NCI-H524 treated with DMSO at 0.1 percent for 48 hours (cell line): ENCODE results near the gene IKZF4.
"Not testable (repeated sequence)": the region's sequence is repeated elsewhere in the genome, so short reads cannot be mapped to it uniquely, and the experiment has no call there.

Experiments
- DNase-seq: peaks from one replicate; lab custom pipeline; 2025; lab: John Stamatoyannopoulos, UW

IKZF4 gene

DNA sequence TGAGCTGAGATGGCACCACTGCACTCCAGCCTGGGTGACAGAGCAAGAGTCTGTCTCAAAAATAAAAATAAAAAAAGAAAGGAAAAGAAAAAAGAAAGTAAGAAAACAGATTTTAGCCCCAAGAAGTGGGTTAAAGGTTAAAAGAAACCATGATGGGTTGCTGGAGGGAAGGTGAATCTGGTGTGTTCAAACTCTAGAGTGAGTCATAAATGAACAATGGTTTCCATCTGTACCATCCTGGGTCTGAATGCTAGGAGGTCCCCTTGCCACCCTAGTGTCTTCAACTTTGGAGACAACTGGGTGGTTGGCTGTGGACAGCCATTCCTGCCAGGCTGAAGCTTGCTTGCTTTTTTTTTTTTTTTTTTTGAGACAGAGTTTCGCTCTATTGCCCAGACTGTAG is 19.3 kb downstream of the IKZF4 start:
- DNase-seq, result no peak

- no peak for DNase-seq
These were observed 20.2 kb downstream of the IKZF4 start for GRCh38 chr12:56040963-56041551.

DNA sequence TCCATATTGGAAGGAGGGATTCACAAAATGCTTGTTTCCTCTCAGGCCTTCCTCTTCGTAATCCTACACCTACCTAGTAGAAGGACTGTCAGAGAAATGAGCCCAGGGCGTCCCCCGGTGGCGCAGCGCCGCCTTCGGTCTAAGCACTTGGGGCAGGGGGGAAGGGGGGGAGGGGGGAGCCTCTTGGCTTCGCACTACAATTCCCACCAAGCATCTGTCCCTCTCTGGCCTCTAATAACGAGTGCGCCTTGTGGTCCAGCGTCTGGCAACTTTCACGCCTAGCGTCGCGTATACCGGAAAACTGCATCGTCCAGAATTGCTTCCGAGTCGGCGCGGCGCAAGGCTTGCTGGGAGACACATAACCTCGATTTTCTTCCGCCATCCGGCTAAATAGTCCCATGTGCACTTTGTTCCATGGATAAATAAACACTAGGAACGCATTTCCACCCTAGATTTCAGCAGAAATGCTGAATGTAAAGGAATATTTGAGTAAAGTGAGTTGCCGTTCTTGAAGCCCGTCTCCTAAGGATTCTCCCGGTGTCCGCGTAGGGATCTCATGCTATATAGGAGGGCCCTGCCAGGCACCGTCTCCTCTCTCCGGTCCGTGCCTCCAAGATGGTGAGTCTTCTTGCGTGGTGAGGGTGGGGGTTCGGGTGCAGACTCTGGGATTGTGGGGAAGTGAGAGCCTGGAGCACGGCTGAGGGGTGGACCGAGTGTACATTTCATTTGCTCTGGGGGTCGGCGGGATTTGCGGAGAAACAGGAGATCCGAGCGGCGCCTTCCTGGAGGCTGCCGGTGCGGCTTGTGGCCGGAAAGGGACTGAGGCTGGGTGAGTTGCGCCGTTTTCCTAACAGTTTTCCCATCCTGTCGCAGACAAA is 20.9 kb downstream of the IKZF4 start, which contains the start of gene RPS26:
TSS of gene RPS26 (plus strand) at position 367 of the 878 bp plus-strand sequence. CDS start at position 616, 249 bp downstream.
- peak; percentile 99 for DNase-seq

DNA sequence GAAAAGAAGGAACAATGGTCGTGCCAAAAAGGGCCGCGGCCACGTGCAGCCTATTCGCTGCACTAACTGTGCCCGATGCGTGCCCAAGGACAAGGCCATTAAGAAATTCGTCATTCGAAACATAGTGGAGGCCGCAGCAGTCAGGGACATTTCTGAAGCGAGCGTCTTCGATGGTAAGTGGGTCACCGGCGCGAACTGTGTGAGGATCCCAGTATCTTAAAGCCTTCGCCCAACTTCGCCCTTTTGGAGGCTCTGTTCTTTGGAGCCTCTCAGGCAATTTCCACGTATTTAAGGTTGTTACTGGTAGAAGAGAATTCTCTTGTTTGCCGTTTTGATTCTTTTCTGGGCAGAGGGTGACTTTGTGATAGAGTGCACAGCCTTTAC is 21.6 kb downstream of the IKZF4 start:
- DNase-seq, result not testable (repeated sequence)

DNA sequence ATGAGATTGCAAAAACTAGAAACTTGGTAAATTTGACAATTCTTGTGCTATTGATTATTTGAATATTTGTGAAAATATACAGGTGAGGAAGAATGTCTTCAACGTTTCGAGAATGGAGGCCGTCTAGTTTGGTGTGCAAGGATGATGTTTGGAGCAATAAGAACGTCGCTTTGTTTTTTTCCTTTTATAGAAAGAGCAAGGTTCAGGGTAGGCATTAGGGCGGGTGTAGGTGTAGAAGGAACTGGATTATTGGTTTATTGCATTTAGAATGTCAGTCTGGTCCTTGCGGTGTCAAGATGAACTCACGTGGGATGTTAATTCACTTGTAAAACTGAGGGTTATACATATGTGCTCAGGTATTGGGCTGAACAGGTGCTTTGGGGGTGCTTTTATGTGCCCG is 22.0 kb downstream of the IKZF4 start:
- DNase-seq, result no peak

GRCh38 chr12:56046027-56046780 is 25.4 kb downstream of the IKZF4 start:
- DNase-seq, result no peak

- no peak for DNase-seq
These were observed 32.6 kb downstream of the IKZF4 start for GRCh38 chr12:56053407-56053893.

GRCh38 chr12:56059964-56060363 is 39.1 kb downstream of the IKZF4 start:
- not testable (repeated sequence) for DNase-seq

- no peak for DNase-seq
These were observed 41.1 kb downstream of the IKZF4 start for GRCh38 chr12:56061982-56062381.

GRCh38 chr12:56062996-56063395 is 42.2 kb downstream of the IKZF4 start:
- DNase-seq, result no peak

- no peak for DNase-seq
These were observed 50.8 kb downstream of the IKZF4 start for GRCh38 chr12:56071648-56072047.

GRCh38 chr12:56074396-56074795 is 53.6 kb downstream of the IKZF4 start:
- no peak for DNase-seq

DNA sequence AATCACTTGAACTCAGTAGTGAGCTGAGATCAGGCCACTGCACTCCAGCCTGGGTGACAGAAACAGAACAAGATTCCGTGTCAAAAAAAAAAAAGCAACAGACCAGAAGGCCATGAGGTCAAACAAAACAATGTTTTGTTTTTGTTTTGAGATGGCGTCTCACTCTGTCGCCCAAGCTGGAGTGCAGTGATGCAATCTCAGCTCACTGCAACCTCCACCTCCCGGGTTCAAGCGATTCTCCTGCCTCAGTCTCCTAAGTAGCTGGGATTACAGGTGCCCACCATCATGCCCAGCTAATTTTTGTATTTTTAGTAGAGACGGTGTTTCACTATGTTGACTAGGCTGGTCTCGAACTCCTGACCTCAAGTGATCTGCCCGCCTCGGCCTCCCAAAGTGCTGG is 57.1 kb downstream of the IKZF4 start:
- not testable (repeated sequence) for DNase-seq

GRCh38 chr12:56078427-56078826 is 57.6 kb downstream of the IKZF4 start:
- no peak for DNase-seq

DNA sequence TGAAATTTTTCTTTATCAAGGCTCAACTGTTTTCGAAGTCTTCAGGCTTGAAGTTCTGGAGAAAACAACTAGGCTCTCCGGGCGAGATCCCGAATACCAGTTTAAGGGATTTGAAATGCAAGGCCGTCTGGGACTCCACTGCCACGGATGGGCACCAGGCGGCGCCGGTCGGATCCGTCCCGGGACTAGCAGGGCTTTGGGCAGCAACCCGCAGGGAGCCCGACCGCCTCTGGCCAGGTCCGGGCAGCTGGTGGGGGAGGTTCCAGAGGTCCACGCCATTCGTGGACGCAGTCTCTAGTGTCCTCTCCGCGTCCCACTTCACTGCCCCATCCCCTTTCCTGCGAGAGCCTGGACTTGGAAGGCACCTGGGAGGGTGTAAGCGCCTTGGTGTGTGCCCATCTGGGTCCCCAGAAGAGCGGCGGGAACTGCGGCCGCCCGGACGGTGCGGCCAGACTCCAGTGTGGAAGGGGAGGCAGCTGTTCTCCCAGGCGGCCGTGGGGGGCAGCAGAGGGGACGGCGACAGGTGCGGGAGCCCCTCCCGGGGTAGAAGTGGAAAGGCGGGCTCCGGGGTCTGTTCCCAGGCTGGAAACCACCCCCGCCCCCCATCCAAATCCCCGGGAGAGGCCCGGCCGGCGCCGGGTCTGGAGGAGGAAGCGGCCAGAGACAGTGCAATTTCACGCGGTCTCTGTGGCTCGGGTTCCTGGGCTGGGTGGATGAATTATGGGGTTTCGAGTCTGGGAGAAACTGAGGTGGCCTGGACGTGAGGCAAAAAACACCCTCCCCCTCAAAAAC is 58.3 kb downstream of the IKZF4 start:
- peak; percentile 53 for DNase-seq

- DNase-seq, result no peak
These were observed 59.1 kb downstream of the IKZF4 start, which contains the start of gene ERBB3 for GRCh38 chr12:56079723-56080555. TSS of gene ERBB3 (plus strand) at chr12:56080165. CDS start at chr12:56080301, 136 bp downstream.

GRCh38 chr12:56080556-56081138 is 59.8 kb downstream of the IKZF4 start:
- no peak for DNase-seq

- no peak for DNase-seq
These were observed 60.8 kb downstream of the IKZF4 start for GRCh38 chr12:56081393-56082347.

- no peak for DNase-seq
These were observed 61.5 kb downstream of the IKZF4 start for GRCh38 chr12:56082382-56082781.
